ENCODE results near the gene PDGFD.

The PDGFD gene

GRCh38 chr11:103968685-103969084 lies 195.3 kb downstream of the PDGFD start:
- ChIA-PET CTCF (no interaction called here), POLR2A (no interaction called here)
- TF ChIP-seq PKNOX1 (IDR thresholded peaks at IDR 0.05) (no peak), ZNF384 (IDR thresholded peaks at IDR 0.05) (no peak), L3MBTL2 (conservative IDR thresholded peaks at IDR 0.05) (no peak), TARDBP (IDR thresholded peaks at IDR 0.05) (no peak), SP1 (IDR thresholded peaks at IDR 0.05) (no peak), CTBP1 (IDR thresholded peaks at IDR 0.05; ENCODE audit: borderline replicate concordance) (no peak), FOXA1 (IDR thresholded peaks at IDR 0.05) (no peak), ARNT (IDR thresholded peaks at IDR 0.05) (no peak), NFRKB (IDR thresholded peaks at IDR 0.05) (no peak), FOXM1 (IDR thresholded peaks at IDR 0.05; ENCODE audit: borderline replicate concordance) (no peak), ELF4 (IDR thresholded peaks at IDR 0.05) (no peak), LEF1 (IDR thresholded peaks at IDR 0.05; ENCODE audit: borderline replicate concordance) (no peak), HDGF (IDR thresholded peaks at IDR 0.05; ENCODE audit: borderline replicate concordance) (no peak), SUZ12 (IDR thresholded peaks at IDR 0.05) (no peak), BHLHE40 (IDR thresholded peaks at IDR 0.05; ENCODE audit: borderline replicate concordance) (no peak), FOXK2 (IDR thresholded peaks at IDR 0.05) (no peak)
- no peak for DNase-seq (ENCODE audit: extremely low spot score)

- POLR2A ChIA-PET = no interaction called here
- CTCF ChIA-PET = no interaction called here
- TF ChIP-seq BHLHE40 (IDR thresholded peaks at IDR 0.05; ENCODE audit: borderline replicate concordance) (no peak), ELF4 (IDR thresholded peaks at IDR 0.05) (no peak), LEF1 (IDR thresholded peaks at IDR 0.05; ENCODE audit: borderline replicate concordance) (no peak), SUZ12 (IDR thresholded peaks at IDR 0.05) (no peak), L3MBTL2 (conservative IDR thresholded peaks at IDR 0.05) (no peak), ARNT (IDR thresholded peaks at IDR 0.05) (no peak), PKNOX1 (IDR thresholded peaks at IDR 0.05) (no peak), TARDBP (IDR thresholded peaks at IDR 0.05) (no peak), FOXK2 (IDR thresholded peaks at IDR 0.05) (no peak), SP1 (IDR thresholded peaks at IDR 0.05) (no peak), FOXM1 (IDR thresholded peaks at IDR 0.05; ENCODE audit: borderline replicate concordance) (no peak), NFRKB (IDR thresholded peaks at IDR 0.05) (no peak), HDGF (IDR thresholded peaks at IDR 0.05; ENCODE audit: borderline replicate concordance) (no peak)
- no peak for DNase-seq (ENCODE audit: extremely low spot score)
Observed at GRCh38 chr11:103967985-103968384, 196.0 kb downstream of the PDGFD start.

GRCh38 chr11:103964390-103964789 lies 199.6 kb downstream of the PDGFD start:
- TF ChIP-seq CTBP1 (IDR thresholded peaks at IDR 0.05; ENCODE audit: borderline replicate concordance) = no peak
- TF ChIP-seq SP1 (IDR thresholded peaks at IDR 0.05) = no peak
- no peak for TF ChIP-seq ELF4 (IDR thresholded peaks at IDR 0.05)
- TF ChIP-seq ARNT (IDR thresholded peaks at IDR 0.05) = no peak
- no peak for TF ChIP-seq FOXA1 (IDR thresholded peaks at IDR 0.05)
- no peak for TF ChIP-seq L3MBTL2 (conservative IDR thresholded peaks at IDR 0.05)
- TF ChIP-seq TARDBP (IDR thresholded peaks at IDR 0.05) = no peak
- no peak for TF ChIP-seq NFRKB (IDR thresholded peaks at IDR 0.05)
- TF ChIP-seq PKNOX1 (IDR thresholded peaks at IDR 0.05) = no peak
- TF ChIP-seq FOXM1 (IDR thresholded peaks at IDR 0.05; ENCODE audit: borderline replicate concordance) = no peak

GRCh38 chr11:103963648-103964047 lies 200.3 kb downstream of the PDGFD start:
- ChIA-PET POLR2A (no interaction called here), CTCF (no interaction called here)
- no peak for TF ChIP-seq BHLHE40 (IDR thresholded peaks at IDR 0.05; ENCODE audit: borderline replicate concordance)
- no peak for TF ChIP-seq NFRKB (IDR thresholded peaks at IDR 0.05)
- no peak for TF ChIP-seq ZNF384 (IDR thresholded peaks at IDR 0.05)
- no peak for TF ChIP-seq LEF1 (IDR thresholded peaks at IDR 0.05; ENCODE audit: borderline replicate concordance)
- no peak for DNase-seq (ENCODE audit: extremely low spot score)

More at GRCh38 chr11:103964390-103964789, 199.6 kb downstream of the PDGFD start:
- ChIA-PET CTCF (no interaction called here), POLR2A (no interaction called here)
- DNase-seq (ENCODE audit: extremely low spot score) = no peak

- ChIA-PET CTCF (no interaction called here), POLR2A (no interaction called here)
- no peak for TF ChIP-seq CTBP1 (IDR thresholded peaks at IDR 0.05; ENCODE audit: borderline replicate concordance)
- TF ChIP-seq FOXM1 (IDR thresholded peaks at IDR 0.05; ENCODE audit: borderline replicate concordance) = no peak
- TF ChIP-seq FOXA1 (IDR thresholded peaks at IDR 0.05) = no peak
- no peak for TF ChIP-seq PKNOX1 (IDR thresholded peaks at IDR 0.05)
- no peak for TF ChIP-seq BHLHE40 (IDR thresholded peaks at IDR 0.05; ENCODE audit: borderline replicate concordance)
- no peak for TF ChIP-seq NFRKB (IDR thresholded peaks at IDR 0.05)
- no peak for TF ChIP-seq SP1 (IDR thresholded peaks at IDR 0.05)
- no peak for TF ChIP-seq ELF4 (IDR thresholded peaks at IDR 0.05)
- no peak for DNase-seq (ENCODE audit: extremely low spot score)
Observed at GRCh38 chr11:103961010-103961409, 202.9 kb downstream of the PDGFD start.

GRCh38 chr11:103960108-103960507 lies 203.8 kb downstream of the PDGFD start:
- TF ChIP-seq HDGF (IDR thresholded peaks at IDR 0.05; ENCODE audit: borderline replicate concordance) = no peak
- no peak for TF ChIP-seq TARDBP (IDR thresholded peaks at IDR 0.05)
- TF ChIP-seq ELF4 (IDR thresholded peaks at IDR 0.05) = no peak
- TF ChIP-seq FOXM1 (IDR thresholded peaks at IDR 0.05; ENCODE audit: borderline replicate concordance) = no peak
- no peak for TF ChIP-seq LEF1 (IDR thresholded peaks at IDR 0.05; ENCODE audit: borderline replicate concordance)
- no peak for TF ChIP-seq SUZ12 (IDR thresholded peaks at IDR 0.05)
- TF ChIP-seq ARNT (IDR thresholded peaks at IDR 0.05) = no peak
- no peak for TF ChIP-seq ZNF384 (IDR thresholded peaks at IDR 0.05)
- no peak for TF ChIP-seq BHLHE40 (IDR thresholded peaks at IDR 0.05; ENCODE audit: borderline replicate concordance)
- TF ChIP-seq FOXA1 (IDR thresholded peaks at IDR 0.05) = no peak
- POLR2A ChIA-PET = no interaction called here
- CTCF ChIA-PET = no interaction called here
- DNase-seq (ENCODE audit: extremely low spot score) = no peak
